Skeletal muscle cell (primary cell): ENCODE data around the gene ARHGEF25.
"Not testable (repeated sequence)": the region's sequence is repeated elsewhere in the genome, so short reads cannot be mapped to it uniquely, and the experiment has no call there.

Experiments
- DNase-seq: peaks from one replicate; pipeline ENCODE4 v3.0.0-alpha.2; 2010; ENCODE audit warnings: low read depth
- H3K4me3 ChIP-seq: 2 replicates; pipeline ENCODE4 v1.5.1; 2011; ENCODE audit warnings: low read depth, mild to moderate bottlenecking, control low read depth, low read length, moderate library complexity

The ARHGEF25 gene

DNA sequence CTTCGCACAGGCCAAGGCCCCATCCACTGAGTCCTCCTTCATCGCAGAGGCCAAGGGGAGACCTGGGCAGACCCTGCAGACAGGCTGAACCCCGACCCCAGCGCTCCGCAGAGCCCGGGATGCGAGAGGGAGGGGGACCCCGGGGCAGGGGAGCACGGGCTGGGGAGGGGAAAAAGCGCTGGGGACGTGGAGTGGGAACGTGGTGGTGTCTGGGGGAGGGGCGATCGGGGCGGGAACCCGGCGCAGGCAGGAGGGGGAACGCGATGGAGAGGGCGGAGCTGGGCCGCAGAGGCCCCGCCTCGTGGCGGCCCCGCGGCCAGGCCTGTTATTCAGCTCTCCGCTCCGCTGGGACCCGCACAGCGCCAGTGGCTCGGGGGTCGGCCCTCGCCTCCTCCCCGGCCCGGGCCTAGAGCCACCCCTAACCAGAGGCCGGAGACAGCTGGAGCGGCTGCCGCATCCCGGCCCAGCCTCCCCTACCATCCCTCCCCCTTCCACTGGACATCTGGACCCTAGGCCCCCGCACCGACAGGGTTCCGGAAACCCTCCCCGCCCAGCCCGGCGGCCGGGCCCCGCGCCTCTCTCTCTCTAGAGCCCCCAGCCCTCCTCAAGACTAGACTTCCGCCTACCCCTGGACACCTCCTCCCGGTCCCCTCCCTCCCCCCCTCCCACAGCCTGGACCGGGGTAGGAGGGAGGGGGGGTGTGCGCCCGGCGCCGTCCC lies at the start of gene ARHGEF25:
Gene ARHGEF25, plus strand, starts transcription at position 328 of the 719 bp plus-strand sequence. CDS start 460 bp downstream, outside the sequence.
- peak within 1 kb of the TSS; percentile 54 for H3K4me3 ChIP-seq
- DNase-seq = no peak

DNA sequence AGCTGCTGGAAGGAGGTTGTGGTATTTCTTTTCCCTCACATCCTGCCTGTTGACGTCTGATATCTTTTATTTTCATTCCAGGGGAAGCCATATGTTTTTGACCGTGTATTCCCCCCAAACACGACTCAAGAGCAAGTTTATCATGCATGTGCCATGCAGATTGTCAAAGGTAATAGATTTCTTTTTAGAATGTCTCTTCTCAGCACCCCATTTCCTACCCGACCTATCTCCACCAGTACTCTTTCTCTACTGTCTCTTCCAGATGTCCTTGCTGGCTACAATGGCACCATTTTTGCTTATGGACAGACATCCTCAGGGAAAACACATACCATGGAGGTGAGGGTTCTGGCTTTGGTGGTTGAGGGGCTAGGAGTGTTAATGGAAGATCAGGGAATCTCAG lies 47.9 kb upstream of the ARHGEF25 start:
- DNase-seq = no peak
- H3K4me3 ChIP-seq = no peak overlapping the region

DNA sequence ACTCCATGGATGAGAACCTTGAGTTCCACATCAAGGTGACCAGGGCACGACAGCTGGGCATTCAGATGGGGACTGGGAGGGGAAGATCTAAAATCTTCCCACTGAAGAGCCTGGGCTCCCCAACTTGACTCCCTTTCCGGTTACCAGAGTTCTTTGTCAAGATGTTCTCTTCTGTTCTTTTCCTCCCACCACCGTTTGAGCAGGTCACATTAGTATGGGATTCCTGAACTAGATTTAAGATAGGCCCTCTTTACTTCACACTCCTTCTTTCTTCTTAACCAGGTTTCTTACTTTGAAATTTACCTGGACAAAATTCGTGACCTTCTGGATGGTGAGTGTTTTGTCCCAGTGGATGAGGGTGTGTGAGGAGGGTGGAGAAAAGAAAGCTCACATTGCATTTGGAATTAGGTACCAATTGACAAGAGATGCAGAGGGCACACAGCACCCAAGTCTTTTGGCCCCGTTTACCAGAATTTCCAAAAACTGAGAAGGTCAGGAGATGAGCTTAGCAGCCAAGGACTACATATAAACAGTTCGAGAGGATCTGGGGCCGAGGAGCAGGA lies 47.0 kb upstream of the ARHGEF25 start:
- H3K4me3 ChIP-seq = no peak overlapping the region
- no peak for DNase-seq

DNA sequence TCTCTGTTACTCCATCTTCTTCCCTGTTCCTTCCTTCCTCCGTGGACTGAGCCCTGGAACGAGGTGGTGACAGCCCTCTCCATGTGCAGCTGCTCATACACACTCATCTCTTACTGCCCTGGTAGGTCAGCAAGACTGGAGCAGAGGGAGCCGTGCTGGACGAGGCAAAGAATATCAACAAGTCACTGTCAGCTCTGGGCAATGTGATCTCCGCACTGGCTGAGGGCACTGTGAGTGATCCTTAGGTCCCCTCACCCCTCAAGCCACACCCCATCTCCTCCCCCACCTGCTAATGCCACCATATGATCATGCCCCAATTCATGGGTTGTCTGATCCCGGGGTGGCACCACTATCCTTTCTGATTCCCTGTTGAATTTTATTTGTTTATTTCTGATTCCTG lies 42.4 kb upstream of the ARHGEF25 start:
- no peak for DNase-seq

DNA sequence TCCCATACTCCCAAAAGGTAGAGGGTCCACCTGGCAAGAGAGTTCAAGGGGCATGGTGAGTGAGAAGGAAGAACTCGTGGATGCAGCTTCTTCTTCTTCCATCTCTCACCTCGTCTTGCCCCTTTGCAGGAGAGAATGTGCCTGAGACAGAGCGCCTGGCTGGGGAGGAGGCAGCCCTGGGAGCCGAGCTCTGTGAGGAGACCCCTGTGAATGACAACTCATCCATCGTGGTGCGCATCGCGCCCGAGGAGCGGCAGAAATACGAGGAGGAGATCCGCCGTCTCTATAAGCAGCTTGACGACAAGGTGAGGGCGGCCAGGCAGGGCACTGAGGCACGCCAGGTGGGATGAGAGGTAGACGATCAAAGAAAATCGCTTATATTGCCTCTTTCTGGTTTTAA lies 41.4 kb upstream of the ARHGEF25 start:
- DNase-seq = no peak
- no peak overlapping the region for H3K4me3 ChIP-seq

More for the DNA sequence above, 42.4 kb upstream of the ARHGEF25 start:
- H3K4me3 ChIP-seq = no peak overlapping the region

DNA sequence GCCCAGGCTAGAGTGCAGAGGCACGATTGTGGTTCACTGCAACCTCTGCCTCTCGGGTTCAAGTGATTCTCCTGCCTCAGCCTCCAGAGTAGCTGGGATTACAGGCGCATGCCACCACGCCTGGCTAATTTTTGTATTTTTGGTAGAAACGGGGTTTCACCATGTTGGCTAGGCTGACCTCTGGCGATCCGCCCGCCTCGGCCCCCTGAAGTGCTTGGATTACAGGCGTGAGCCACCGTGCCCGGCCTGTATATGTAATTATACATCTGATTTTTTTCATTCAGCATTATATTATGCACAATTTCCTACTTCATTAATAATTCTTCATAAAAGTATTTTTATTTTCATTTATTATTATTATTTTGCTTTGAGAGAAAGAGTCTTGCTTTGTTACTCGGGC lies 40.8 kb upstream of the ARHGEF25 start:
- DNase-seq, H3K4me3 ChIP-seq: not testable (repeated sequence)

DNA sequence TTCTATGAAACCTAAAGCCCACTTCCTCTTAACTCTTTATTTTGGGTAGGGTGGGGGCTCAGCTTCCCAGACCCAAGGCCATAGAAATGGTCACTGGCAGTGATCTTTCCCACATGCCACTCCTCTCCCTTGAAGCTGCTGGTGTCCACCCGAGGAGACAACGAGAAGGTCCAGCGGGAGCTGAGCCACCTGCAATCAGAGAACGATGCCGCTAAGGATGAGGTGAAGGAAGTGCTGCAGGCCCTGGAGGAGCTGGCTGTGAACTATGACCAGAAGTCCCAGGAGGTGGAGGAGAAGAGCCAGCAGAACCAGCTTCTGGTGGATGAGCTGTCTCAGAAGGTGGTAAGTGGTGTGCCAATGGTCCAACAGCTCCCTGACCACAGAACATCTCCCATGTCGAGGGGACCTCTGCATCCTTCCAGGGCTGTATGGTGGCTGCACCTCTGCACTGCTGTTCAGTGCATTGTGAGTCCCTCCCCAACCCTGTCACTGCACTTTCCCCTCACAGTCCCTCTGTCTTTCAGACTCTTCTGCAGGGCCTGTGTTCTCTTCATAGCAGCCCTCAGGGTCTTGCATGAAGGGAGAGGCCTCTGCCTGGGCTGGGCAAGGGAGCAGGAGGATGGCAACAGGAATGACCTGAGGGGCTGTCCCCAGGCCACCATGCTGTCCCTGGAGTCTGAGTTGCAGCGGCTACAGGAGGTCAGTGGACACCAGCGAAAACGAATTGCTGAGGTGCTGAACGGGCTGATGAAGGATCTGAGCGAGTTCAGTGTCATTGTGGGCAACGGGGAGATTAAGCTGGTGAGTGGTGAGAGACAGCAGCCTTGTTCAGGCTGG lies 39.1 kb upstream of the ARHGEF25 start:
- H3K4me3 ChIP-seq = no peak overlapping the region

DNA sequence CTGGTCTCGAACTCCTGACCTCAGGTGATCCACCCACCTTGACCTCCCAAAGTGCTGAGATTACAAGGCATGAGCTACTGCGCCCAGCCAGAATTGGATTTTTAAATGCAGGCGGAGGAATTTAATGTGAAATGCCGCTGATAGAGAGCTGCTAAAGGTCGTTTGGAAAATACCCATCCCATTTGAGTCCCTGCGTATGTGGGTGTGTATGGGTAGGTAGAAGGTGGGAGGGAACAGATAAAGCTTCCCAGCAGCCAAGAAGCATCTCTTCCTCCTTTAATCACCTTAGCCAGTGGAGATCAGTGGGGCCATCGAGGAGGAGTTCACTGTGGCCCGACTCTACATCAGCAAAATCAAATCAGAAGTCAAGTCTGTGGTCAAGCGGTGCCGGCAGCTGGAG lies 36.4 kb upstream of the ARHGEF25 start:
- no peak overlapping the region for H3K4me3 ChIP-seq
- DNase-seq = no peak

More for the DNA sequence above, 39.1 kb upstream of the ARHGEF25 start:
- no peak for DNase-seq

DNA sequence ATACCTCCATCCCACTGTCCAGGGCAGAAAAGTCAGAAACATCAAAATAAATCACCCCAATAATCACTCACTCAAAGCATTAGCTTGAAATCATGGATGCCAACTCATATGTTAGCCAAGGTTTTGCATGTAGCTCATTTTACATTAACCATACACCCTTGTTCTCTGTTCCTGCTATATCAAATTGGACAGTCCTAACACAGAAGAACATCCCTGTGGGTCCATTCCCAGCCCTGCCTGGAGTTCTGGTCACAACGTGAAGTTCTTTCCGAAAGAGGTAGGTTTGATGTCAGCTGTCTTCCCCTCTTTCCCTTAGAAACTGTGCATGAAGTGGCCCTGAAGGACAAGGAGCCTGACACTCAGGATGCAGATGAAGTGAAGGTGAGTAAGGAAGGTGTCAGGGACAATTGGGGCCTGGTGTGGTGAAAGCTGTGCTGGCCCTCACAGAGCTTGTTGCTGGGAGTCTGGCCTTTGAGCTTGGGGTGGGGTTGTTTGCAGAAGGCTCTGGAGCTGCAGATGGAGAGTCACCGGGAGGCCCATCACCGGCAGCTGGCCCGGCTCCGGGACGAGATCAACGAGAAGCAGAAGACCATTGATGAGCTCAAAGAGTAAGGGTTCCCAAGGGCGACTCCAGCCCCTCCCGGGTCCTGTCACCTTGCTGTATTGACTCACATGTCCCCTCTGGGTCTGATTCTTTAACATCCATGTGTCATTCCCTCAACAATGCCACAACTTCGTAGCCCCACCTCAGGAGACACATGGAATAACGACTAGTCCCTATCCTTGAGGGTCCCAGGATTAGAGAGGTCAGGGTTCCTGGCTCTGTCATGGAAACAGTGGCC lies 35.2 kb upstream of the ARHGEF25 start:
- no peak overlapping the region for H3K4me3 ChIP-seq
- no peak for DNase-seq

DNA sequence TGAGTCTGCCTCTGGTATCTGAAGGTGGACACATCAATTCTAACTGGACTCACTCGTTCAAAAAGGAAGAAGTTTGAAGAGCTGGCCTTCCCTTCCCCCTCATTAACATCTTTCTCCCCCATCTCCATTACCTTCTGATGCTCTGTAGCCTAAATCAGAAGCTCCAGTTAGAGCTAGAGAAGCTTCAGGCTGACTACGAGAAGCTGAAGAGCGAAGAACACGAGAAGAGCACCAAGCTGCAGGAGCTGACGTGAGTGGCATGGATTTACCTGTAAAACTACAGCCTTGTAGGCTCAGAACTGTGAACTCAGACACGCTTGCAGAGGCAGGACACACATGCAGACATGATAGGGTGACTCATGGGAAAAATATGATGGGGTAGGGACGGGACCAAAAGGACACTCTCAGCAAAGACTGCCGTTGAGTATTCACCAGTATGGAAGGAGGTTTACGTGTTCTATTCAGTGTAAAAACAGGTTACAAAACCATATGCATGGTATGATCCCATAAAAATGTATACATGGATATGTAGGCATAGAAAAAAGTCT lies 34.5 kb upstream of the ARHGEF25 start:
- H3K4me3 ChIP-seq = no peak overlapping the region
- DNase-seq = no peak

DNA sequence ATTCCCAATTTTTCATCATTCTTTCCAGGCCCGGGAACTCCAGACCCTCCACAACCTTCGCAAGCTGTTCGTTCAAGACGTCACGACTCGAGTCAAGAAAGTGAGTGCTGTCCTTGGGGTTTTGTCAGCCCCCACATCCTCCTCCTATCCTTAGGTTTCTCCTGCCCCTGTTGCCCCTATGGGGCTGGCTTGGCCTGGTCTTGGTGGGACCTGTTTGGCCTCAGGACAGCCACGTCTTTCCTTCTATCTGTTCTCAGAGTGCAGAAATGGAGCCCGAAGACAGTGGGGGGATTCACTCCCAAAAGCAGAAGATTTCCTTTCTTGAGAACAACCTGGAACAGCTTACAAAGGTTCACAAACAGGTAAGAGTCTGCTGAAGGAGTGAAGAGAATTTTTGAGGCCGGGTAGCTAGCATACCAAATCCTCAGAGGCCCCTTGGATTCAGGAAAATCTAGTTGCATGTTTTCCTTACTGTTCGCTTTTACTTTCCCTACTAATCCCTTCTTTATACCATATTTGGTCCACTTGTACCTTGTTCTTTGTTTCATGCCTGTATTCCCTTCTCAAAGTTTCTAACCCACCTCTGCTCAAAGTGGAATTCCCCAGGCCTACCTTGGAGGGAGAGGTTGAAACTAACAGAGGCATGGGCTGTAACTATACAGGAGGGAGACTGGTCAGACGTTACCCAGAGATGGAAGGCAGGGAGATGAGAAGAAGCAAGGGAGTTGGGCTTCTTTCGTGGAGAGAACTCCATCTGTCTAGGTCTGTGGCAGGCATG lies 33.1 kb upstream of the ARHGEF25 start:
- no peak for DNase-seq
- no peak overlapping the region for H3K4me3 ChIP-seq

DNA sequence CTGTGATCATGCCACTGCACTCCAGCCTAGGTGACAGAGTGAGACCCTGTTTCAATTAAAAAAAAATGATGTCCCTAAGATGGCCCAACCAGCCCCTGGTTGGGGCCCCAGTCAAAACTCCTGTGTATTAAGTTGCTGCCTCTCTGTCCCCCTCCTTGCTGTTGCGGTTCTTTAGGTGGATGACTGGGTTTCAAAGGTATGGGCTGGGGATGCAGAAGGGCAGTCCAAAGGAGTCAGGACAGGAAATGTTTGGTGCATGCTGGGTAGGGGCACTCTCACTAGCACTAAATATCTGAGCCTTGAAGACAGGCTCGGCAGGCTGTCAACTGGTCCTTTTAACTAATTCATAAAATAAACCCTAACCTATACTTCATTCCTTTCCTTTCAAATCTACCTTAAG lies 32.2 kb upstream of the ARHGEF25 start:
- DNase-seq = no peak
- no peak overlapping the region for H3K4me3 ChIP-seq

DNA sequence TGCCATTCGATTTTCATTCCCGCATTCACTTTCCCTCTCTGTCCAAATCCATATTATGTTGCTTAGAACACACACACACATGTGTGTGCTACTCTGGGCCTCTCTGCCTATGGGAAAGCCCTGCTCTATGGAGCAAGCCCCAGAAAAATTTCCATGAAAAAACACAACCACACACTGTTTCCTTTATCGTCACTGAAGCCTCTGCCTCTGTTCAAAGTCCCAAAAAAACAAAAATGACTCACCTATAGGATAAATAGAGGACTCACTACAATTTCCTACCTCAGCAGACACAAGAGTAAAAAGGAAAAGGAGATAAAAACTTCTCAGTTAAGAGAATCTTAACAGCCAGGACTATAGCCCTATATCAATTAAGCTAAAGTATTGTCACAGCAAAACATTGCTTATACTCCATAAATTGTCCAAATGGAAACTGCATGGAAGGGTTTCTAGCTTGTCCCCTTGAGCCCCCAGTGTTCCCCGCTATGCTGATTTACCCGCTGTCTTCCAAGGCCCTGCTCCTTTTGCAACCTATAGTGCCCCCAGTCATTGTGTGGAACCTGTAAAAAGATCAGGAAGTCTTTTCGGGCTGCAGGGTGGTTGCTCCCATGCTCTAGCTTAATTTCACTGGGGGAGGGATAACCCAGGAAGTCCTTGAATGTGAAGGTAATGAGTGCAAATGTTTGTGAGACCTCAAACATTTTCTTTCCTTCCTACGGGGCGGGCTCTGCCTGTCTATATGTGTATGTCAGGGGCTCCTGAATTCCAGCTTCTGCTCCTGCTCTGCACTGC lies 31.4 kb upstream of the ARHGEF25 start:
- DNase-seq = no peak
- no peak overlapping the region for H3K4me3 ChIP-seq

DNA sequence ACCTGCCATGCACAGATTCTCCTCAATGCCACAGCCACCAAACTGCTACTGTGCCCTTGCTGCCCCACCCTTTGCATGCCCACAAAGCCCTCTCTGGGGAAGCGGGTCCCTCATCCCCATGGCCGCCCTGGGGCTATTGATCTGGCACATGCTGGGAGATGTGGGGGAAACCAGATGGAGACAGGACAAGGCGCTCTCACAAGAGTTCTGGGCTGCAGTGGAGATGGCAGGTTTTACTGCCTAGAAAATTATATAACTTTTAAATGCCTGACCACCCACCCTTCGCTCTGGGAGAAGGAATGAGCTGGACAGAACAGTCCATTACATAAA lies 30.8 kb upstream of the ARHGEF25 start:
- no peak for DNase-seq

DNA sequence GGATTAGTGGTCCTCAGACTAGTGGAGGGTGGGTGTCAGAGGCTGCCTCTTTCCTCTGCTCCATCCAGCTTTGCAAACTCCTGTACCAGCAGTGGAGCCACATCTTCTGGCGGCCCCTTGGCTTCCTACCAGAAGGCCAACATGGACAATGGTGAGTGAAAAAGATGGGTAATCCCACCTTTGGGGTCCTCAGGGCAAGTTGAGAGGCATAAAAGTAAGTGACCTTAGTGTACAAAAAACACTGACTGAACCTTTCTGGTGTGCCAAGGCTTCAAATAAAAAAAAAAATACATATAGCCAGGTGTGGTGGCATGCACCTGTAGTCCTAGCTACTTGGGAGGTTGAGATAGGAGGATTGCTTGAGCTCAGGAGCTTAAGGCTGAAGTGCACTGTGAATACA lies 29.4 kb upstream of the ARHGEF25 start:
- no peak overlapping the region for H3K4me3 ChIP-seq
- no peak for DNase-seq

More for the DNA sequence above, 30.8 kb upstream of the ARHGEF25 start:
- H3K4me3 ChIP-seq = no peak overlapping the region

DNA sequence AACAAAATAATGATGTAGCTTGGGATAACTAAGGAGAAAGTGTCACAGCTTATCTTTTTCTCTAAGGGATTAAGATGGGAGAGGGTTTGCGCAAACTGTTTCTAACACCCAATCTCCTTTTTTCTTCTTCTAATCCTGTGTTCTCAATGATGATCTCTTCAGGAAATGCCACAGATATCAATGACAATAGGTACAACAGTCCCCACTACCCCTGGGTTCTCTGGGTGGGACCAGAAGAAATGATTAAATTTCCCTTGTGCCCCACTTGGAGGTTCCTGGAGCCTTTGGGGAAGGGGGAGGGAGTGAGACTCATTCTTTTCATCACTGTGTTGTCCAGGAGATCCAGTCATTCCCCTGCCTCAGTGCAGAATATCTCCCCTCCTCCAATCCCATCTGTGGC lies 28.8 kb upstream of the ARHGEF25 start:
- DNase-seq = no peak
- no peak overlapping the region for H3K4me3 ChIP-seq

DNA sequence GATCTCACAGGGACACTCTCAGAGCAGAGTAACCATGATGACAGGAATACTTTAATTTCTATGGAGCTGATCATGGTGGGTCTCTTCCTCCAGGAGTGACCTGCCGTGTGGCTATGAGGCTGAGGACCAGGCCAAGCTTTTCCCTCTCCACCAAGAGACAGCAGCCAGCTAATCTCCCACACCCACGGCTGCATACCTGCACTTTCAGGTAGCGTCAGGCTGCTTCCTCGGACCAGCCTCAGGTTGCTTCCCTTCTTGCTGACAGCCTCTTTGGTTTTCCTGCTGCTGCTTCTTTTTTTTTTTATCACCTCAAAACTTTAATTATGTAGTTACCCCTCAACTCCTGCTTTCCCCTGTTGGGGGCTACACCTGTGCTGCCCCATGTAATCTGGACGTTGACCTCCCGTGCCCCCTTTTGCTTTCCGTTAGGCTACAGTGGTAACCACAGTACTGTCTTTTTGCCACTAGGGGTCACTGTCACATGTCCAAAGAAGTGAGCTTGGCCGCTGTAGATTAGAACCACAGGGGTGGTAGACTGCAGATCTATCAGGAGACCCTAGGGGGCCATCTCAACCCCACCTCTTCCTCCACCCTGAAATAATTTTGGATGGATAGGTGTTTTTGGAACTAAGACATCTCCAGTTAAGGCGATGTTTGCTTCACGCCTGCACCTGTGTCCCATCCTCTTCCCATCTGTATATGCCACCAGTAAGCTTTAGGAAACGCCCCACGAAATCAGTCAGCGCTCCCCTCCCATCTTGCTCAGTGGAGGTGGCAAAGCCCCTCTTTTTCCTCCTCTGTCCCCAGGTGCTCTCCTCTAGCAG lies 28.0 kb upstream of the ARHGEF25 start:
- no peak overlapping the region for H3K4me3 ChIP-seq
- peak; percentile 36 for DNase-seq
